DND-41 (cell line): ENCODE measurements around the gene INTS1.

Experiments used
- ATAC-seq: fragments of 200-7000 bp; cut with Tn5 transposase; 3 replicates; pipeline ENCODE4 v1.9.1; 2021; ENCODE audit warnings: low read depth; ENCODE audit not compliant: insufficient read depth
- DNase-seq: peaks from one replicate; pipeline ENCODE4 v3.0.0-alpha.2; 2020
- H2AFZ ChIP-seq: 2 replicates; pipeline ENCODE4 v1.6.0; 2012; ENCODE audit warnings: low read depth, low read length
- H3K27ac ChIP-seq: 2 replicates; pipeline ENCODE4 v1.5.1; 2012; ENCODE audit warnings: low read length, inconsistent platforms
- H3K27me3 ChIP-seq: fragments of 200-600 bp; sonication (generic); 2 replicates; pipeline ENCODE4 v1.6.0; 2012; ENCODE audit warnings: low read length, mild to moderate bottlenecking, inconsistent platforms; ENCODE audit not compliant: insufficient read depth, poor library complexity
- H3K36me3 ChIP-seq: 2 replicates; pipeline ENCODE4 v1.5.1; 2012; ENCODE audit warnings: low read length, inconsistent platforms; ENCODE audit not compliant: insufficient read depth
- H3K4me1 ChIP-seq: 2 replicates; pipeline ENCODE4 v1.5.1; 2012; ENCODE audit warnings: mild to moderate bottlenecking, low read length; ENCODE audit not compliant: insufficient read depth
- H3K4me2 ChIP-seq: 2 replicates; pipeline ENCODE4 v1.6.0; 2012; ENCODE audit warnings: mild to moderate bottlenecking, moderate library complexity, low read length, inconsistent platforms; ENCODE audit not compliant: insufficient read depth
- H3K4me3 ChIP-seq, 2 experiments: fragments of 200-600 bp in 1 of 2; shearing (Covaris generic) in 1 of 2; 2 replicates each; pipeline ENCODE4 v1.5.1; 2012 to 2016; ENCODE audit warnings: inconsistent platforms in 2 of 2, low read length in 2 of 2, mild to moderate bottlenecking in 2 of 2, low read depth in 1 of 2, moderate library complexity in 1 of 2
- H3K79me2 ChIP-seq: 2 replicates; pipeline ENCODE4 v1.6.0; 2012; ENCODE audit warnings: low read length, inconsistent platforms; ENCODE audit not compliant: insufficient read depth
- H3K9ac ChIP-seq: 2 replicates; pipeline ENCODE4 v1.6.0; 2012; ENCODE audit warnings: low read depth, mild to moderate bottlenecking, inconsistent platforms, low read length, moderate library complexity
- H3K9me3 ChIP-seq: 2 replicates; pipeline ENCODE4 v1.5.1; 2012; ENCODE audit warnings: low read length, moderate library complexity, mild to moderate bottlenecking, inconsistent platforms; ENCODE audit not compliant: insufficient read depth, severe bottlenecking
- H4K20me1 ChIP-seq: 2 replicates; pipeline ENCODE4 v1.6.0; 2012; ENCODE audit warnings: low read length; ENCODE audit not compliant: insufficient read depth
- EZH2 ChIP-seq: IDR thresholded peaks from 3 replicates; pipeline ENCODE4 v1.6.1; 2012; ENCODE audit warnings: borderline replicate concordance, low read depth, mild to moderate bottlenecking, moderate library complexity, low read length, inconsistent platforms; ENCODE audit not compliant: severe bottlenecking
- TF ChIP-seq, protein P1 (sequence below): IDR thresholded peaks from 2 replicates; pipeline ENCODE4 v1.5.1; 2012; ENCODE audit warnings: borderline replicate concordance, low read length, moderate library complexity, mild to moderate bottlenecking; ENCODE audit not compliant: poor library complexity, severe bottlenecking; ENCODE audit errors: extremely low read depth

INTS1 gene

DNA sequence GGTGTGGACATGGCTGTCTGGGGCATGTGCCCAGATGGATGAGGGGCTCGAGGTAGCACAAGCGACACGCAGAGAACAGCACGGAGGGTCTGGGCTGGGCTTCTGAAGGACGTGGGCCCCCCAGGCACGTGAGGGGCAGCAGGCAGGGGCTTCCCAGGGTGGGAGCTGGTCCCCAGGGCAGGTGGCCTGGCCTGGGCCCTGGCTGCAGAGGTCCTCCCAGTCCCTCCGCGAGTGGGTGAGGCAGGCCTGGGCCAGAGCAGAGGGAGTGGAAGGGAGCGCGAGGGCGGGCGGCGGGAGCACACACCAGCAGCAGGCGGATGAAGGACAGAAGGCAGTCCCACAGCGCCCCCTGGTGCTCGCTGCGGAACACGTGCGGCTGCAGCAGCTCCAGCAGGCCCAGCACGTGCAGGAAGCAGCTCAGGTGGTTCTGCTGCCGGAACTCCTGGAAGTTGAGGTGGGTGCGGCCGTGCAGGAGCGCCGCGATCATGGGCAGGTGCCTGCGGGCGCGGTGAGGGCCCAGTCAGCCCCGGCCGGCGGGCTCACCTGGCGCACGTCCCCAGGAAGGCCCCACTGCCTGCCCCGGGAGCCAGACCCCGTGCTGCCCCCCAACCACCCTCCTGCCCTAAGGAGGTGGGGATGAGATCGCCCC is 30.2 kb downstream of the INTS1 start:
- H2AFZ ChIP-seq: no peak overlapping the region
- DNase-seq (peak; percentile 83), ATAC-seq (peak; percentile 89)
- H3K4me2 ChIP-seq: no peak overlapping the region
- peaks cover 86% of the 10 kb centered on the region for H3K36me3 ChIP-seq
- peaks cover 12% of the 10 kb centered on the region for H4K20me1 ChIP-seq
- H3K27me3 ChIP-seq: no peaks in the 10 kb centered on the region
- no peaks in the 10 kb centered on the region for H3K79me2 ChIP-seq
- H3K4me1 ChIP-seq: no peaks in the 10 kb centered on the region
- no peak overlapping the region for H3K27ac ChIP-seq
- H3K9me3 ChIP-seq: no peaks in the 10 kb centered on the region
- H3K9ac ChIP-seq: no peak overlapping the region
- TF ChIP-seq EZH2: no peak
- TF ChIP-seq, protein P1, sequence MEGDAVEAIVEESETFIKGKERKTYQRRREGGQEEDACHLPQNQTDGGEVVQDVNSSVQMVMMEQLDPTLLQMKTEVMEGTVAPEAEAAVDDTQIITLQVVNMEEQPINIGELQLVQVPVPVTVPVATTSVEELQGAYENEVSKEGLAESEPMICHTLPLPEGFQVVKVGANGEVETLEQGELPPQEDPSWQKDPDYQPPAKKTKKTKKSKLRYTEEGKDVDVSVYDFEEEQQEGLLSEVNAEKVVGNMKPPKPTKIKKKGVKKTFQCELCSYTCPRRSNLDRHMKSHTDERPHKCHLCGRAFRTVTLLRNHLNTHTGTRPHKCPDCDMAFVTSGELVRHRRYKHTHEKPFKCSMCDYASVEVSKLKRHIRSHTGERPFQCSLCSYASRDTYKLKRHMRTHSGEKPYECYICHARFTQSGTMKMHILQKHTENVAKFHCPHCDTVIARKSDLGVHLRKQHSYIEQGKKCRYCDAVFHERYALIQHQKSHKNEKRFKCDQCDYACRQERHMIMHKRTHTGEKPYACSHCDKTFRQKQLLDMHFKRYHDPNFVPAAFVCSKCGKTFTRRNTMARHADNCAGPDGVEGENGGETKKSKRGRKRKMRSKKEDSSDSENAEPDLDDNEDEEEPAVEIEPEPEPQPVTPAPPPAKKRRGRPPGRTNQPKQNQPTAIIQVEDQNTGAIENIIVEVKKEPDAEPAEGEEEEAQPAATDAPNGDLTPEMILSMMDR: peak; percentile 91
- no peak overlapping the region for H3K4me3 ChIP-seq

DNA sequence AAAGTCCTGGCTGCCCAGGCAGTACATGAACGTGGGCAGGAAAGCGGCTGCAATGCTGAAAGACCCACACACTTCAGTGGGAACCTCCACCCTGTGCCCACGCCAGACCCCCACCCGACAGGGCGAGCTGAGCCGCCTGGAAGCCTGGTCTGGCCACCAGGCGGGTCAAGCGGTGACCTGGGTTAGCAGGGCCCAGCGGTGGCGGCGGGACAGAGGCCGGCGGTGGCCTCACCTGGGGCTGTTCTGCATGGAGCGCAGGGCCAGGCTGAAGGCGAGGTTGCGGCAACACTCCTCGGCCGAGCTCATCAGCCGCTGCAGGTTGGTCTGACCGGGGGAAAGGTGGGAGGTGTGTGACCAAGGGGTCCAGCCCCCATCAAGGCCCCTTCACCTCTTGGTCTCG is 33.3 kb downstream of the INTS1 start:
- no peak overlapping the region for H2AFZ ChIP-seq
- no peak for ATAC-seq
- peaks cover 18% of the 10 kb centered on the region for H4K20me1 ChIP-seq
- no peaks in the 10 kb centered on the region for H3K79me2 ChIP-seq
- H3K27me3 ChIP-seq: no peaks in the 10 kb centered on the region
- H3K4me1 ChIP-seq: no peaks in the 10 kb centered on the region
- H3K4me2 ChIP-seq: no peak overlapping the region
- no peak for DNase-seq
- no peak for TF ChIP-seq EZH2
- TF ChIP-seq, protein P1: no peak
- peaks cover 61% of the 10 kb centered on the region for H3K36me3 ChIP-seq
- H3K4me3 ChIP-seq: no peak overlapping the region
- H3K27ac ChIP-seq: no peak overlapping the region
- H3K9ac ChIP-seq: no peak overlapping the region
- no peaks in the 10 kb centered on the region for H3K9me3 ChIP-seq

DNA sequence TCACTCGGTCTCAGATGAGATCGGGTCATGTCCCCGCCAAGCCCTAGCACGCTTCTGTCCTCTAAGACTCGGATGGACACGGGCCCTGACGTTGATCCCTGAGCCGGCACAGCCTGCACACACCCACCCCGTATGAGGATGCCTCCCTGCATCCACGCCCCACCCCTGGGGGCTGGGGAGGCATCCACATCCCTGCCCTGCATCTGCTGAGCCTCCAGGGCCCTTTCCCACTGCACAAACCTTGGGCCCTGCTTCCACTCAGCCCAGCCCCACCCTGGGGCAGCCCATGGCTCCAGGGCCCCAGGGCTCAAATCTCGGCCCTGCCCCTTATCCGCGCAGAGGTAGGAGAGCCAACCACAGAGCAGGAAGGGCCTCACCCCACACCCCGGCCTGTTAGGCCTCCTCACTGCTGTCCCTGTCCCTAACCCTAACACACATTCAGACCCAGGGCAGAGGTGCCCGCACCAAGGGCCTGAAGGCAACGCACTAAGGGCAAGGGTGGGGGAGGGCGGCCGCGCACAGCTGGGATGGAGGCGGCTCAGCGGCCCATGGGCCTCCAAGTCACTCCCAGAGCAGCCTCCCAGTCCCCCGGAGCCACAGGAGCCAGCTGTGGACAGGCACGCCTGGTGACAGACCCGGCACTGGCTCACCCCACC is 35.4 kb downstream of the INTS1 start:
- Histone ChIP-seq H3K4me2 (no peak overlapping the region), H3K9me3 (no peaks in the 10 kb centered on the region), H3K27me3 (no peaks in the 10 kb centered on the region), H3K36me3 (peaks cover 41% of the 10 kb centered on the region), H3K4me1 (no peaks in the 10 kb centered on the region), H3K27ac (no peak overlapping the region), H3K79me2 (no peaks in the 10 kb centered on the region), H4K20me1 (peaks cover 14% of the 10 kb centered on the region), H2AFZ (no peak overlapping the region), H3K4me3 (no peak overlapping the region), H3K9ac (no peak overlapping the region)
- ATAC-seq: 0 out of 3 replicates have a peak, but pooled peaks have one; percentile 7
- no peak for DNase-seq
- TF ChIP-seq EZH2: no peak
- TF ChIP-seq, protein P1: no peak
